CD14-positive monocyte (primary cell): ENCODE results near the gene IST1. TPM values are rescaled to one million over a fixed set of nuclear protein-coding genes. Genes with fewer than 3 reads are reported as not detected.

Experiments
- DNase-seq, 3 donors: peaks; one replicate each; pipeline ENCODE4 v3.0.0-alpha.2; 2011 to 2022
- H2AFZ ChIP-seq: 2 replicates; pipeline ENCODE4 v1.6.0; 2012; ENCODE audit warnings: mild to moderate bottlenecking, low read depth, low read length, inconsistent platforms; ENCODE audit not compliant: insufficient read depth, poor library complexity, severe bottlenecking
- H3K27ac ChIP-seq, 2 donors: 1 replicate in 1 of 2; 2 replicates in 1 of 2; pipeline ENCODE4 v1.5.1; 2012 to 2013; ENCODE audit warnings: low read length in 2 of 2, control low read depth in 1 of 2, inconsistent platforms in 1 of 2, low read depth in 1 of 2, mild to moderate bottlenecking in 1 of 2
- H3K27me3 ChIP-seq, 2 donors: one replicate each; pipeline versions ENCODE4 v1.6.0 to v1.6.1; 2011 to 2013; ENCODE audit warnings: low read length in 2 of 2; ENCODE audit not compliant: control insufficient read depth in 2 of 2, insufficient read depth in 2 of 2
- H3K36me3 ChIP-seq, 2 donors: replicated peaks in 1 of 2; 1 replicate in 1 of 2; 2 replicates in 1 of 2; pipeline versions ENCODE4 v1.5.1 to v1.6.1; 2012 to 2013; ENCODE audit warnings: low read length in 2 of 2, control low read depth in 1 of 2, inconsistent platforms in 1 of 2, mild to moderate bottlenecking in 1 of 2; ENCODE audit not compliant: insufficient read depth in 2 of 2, control insufficient read depth in 1 of 2
- H3K4me1 ChIP-seq, 2 donors: 1 replicate in 1 of 2; 2 replicates in 1 of 2; pipeline versions ENCODE4 v1.5.1 to v1.6.1; 2012 to 2013; ENCODE audit warnings: low read length in 2 of 2, control low read depth in 1 of 2, inconsistent platforms in 1 of 2, mild to moderate bottlenecking in 1 of 2, moderate library complexity in 1 of 2; ENCODE audit not compliant: insufficient read depth in 2 of 2, control insufficient read depth in 1 of 2
- H3K4me2 ChIP-seq: replicated peaks from 2 replicates; pipeline ENCODE3; 2012; ENCODE audit warnings: low read length, moderate library complexity, mild to moderate bottlenecking; ENCODE audit not compliant: poor library complexity, severe bottlenecking; ENCODE audit errors: extremely low read depth
- H3K4me3 ChIP-seq, 3 experiments: fragments of 200-600 bp in 1 of 3; sonication (generic) in 1 of 3; replicated peaks in 1 of 3; 1 replicate in 2 of 3; 2 replicates in 1 of 3; pipeline ENCODE4 v1.5.1; 2011 to 2013; ENCODE audit warnings: low read length in 3 of 3, mild to moderate bottlenecking in 3 of 3, control low read depth in 2 of 3, low read depth in 2 of 3, inconsistent platforms in 1 of 3, moderate library complexity in 1 of 3
- H3K79me2 ChIP-seq: 2 replicates; pipeline ENCODE4 v1.6.0; 2012; ENCODE audit warnings: mild to moderate bottlenecking, control low read depth, inconsistent platforms, low read length, moderate library complexity; ENCODE audit not compliant: insufficient read depth
- H3K9ac ChIP-seq: 2 replicates; pipeline ENCODE4 v1.6.0; 2017; ENCODE audit warnings: low read length, mild to moderate bottlenecking; ENCODE audit not compliant: insufficient read depth, poor library complexity, severe bottlenecking
- H3K9me3 ChIP-seq, 2 donors: replicated peaks in 1 of 2; 1 replicate in 1 of 2; 2 replicates in 1 of 2; pipeline versions ENCODE4 v1.5.1 to v1.6.1; 2012 to 2013; ENCODE audit warnings: low read length in 2 of 2, control low read depth in 1 of 2; ENCODE audit not compliant: control insufficient read depth in 1 of 2, insufficient read depth in 1 of 2
- H4K20me1 ChIP-seq: 2 replicates; pipeline ENCODE4 v1.6.0; 2012; ENCODE audit warnings: mild to moderate bottlenecking, low read length, control low read depth, moderate library complexity; ENCODE audit not compliant: insufficient read depth
- H3K27ac Mint-ChIP-seq, 7 donors: one replicate each; pipeline ENCODE4 v1.8.0; 2020; ENCODE audit warnings: mild to moderate bottlenecking in 7 of 7, mixed read lengths in 7 of 7, moderate library complexity in 6 of 7, inconsistent platforms in 2 of 7
- H3K27me3 Mint-ChIP-seq, 3 donors: one replicate each; pipeline ENCODE4 v1.8.0; 2021 to 2022; ENCODE audit warnings: low read depth in 3 of 3, mild to moderate bottlenecking in 3 of 3, mixed read lengths in 3 of 3, moderate library complexity in 3 of 3, inconsistent platforms in 1 of 3
- H3K36me3 Mint-ChIP-seq, 2 donors: one replicate each; pipeline ENCODE4 v1.8.0; 2020; ENCODE audit warnings: mixed read lengths in 2 of 2, inconsistent platforms in 1 of 2, mild to moderate bottlenecking in 1 of 2
- H3K4me1 Mint-ChIP-seq: one replicate; pipeline ENCODE4 v1.8.0; 2020; ENCODE audit warnings: mild to moderate bottlenecking, mixed read lengths
- H3K4me3 Mint-ChIP-seq, 2 donors: one replicate each; pipeline ENCODE4 v1.8.0; 2020; ENCODE audit warnings: mild to moderate bottlenecking in 2 of 2, mixed read lengths in 2 of 2, moderate library complexity in 1 of 2
- H3K9me3 Mint-ChIP-seq, 7 donors: one replicate each; pipeline ENCODE4 v1.8.0; 2020 to 2022; ENCODE audit warnings: mixed read lengths in 7 of 7, mild to moderate bottlenecking in 6 of 7, moderate library complexity in 6 of 7, inconsistent platforms in 2 of 7
- CTCF ChIP-seq: fragments of 200-600 bp; IDR thresholded peaks from one replicate; pipeline ENCODE4 v1.8.0; 2022; ENCODE audit warnings: antibody characterized with exemption, mild to moderate bottlenecking
- WGBS: methylation state at CpG from one replicate; pipeline ENCODE4 v1.1.5; 2013; ENCODE audit warnings: missing lambda C conversion rate; ENCODE audit not compliant: insufficient coverage; 5-methylcytosine and 5-hydroxymethylcytosine counted together
- intact Hi-C, 2 donors: fragments of 100-400 bp; cut with micrococcal nuclease; formaldehyde crosslinking; loops; one replicate each; pipeline versions ENCODE4 v1.15.0 to v1.15.1; 2023
- polyA plus RNA-seq, 3 donors: library from polyadenylated mRNA; depleted of rRNA in 1 of 3; unstranded in 2 of 3; stranded (reverse) in 1 of 3; fragments of 300-500 nt in 2 of 3; fragments of >200 nt in 1 of 3; fragmentation: Illumina TruSeq in 2 of 3; gene quantifications; 1 replicate in 2 of 3; 2 replicates in 1 of 3; pipeline ENCODE4 v1.2.3, GENCODE V29; 2012 to 2021

Gene IST1
- polyA plus RNA-seq, 3 donors: 81.3 to 233 (median 102) TPM

GRCh38 chr16:71853413-71853812 lies 41.9 kb upstream of the IST1 start:
- H3K4me2 ChIP-seq: no peak overlapping the region
- peak overlapping the region in 1 of 7 donors; percentile 80 for H3K27ac Mint-ChIP-seq

GRCh38 chr16:71854369-71854948 lies 40.9 kb upstream of the IST1 start:
- Mint-ChIP-seq H3K27ac (no peak overlapping the region), H3K4me3 (no peak overlapping the region), H3K36me3 (peaks cover 66 to 78% of the 10 kb centered on the region in 2 donors), H3K27me3 (no peaks in the 10 kb centered on the region), H3K4me1 (peaks cover 9% of the 10 kb centered on the region), H3K9me3 (no peaks in the 10 kb centered on the region)
- intact Hi-C loops: no loop called here
- H3K9me3 ChIP-seq: no peaks in the 10 kb centered on the region
- H2AFZ ChIP-seq: no peak overlapping the region
- no peak overlapping the region for H3K4me2 ChIP-seq
- TF ChIP-seq CTCF: no peak
- 100% methylated on average over 2 of the region's 4 CpGs for WGBS
- peaks cover 66 to 99% of the 10 kb centered on the region in 2 donors for H3K36me3 ChIP-seq
- no peaks in the 10 kb centered on the region for H3K4me1 ChIP-seq
- DNase-seq: no peak
- no peaks in the 10 kb centered on the region for H3K27me3 ChIP-seq
- no peak overlapping the region for H3K27ac ChIP-seq
- peaks cover 24% of the 10 kb centered on the region for H3K79me2 ChIP-seq
- H3K4me3 ChIP-seq: no peak overlapping the region
- H3K9ac ChIP-seq: no peak overlapping the region
- H4K20me1 ChIP-seq: peaks cover 65% of the 10 kb centered on the region

More at GRCh38 chr16:71853413-71853812, 41.9 kb upstream of the IST1 start:
- Mint-ChIP-seq H3K36me3 (peaks cover 63 to 78% of the 10 kb centered on the region in 2 donors), H3K4me3 (no peak overlapping the region), H3K9me3 (no peaks in the 10 kb centered on the region), H3K27me3 (no peaks in the 10 kb centered on the region), H3K4me1 (peaks cover 9% of the 10 kb centered on the region)
- no peak overlapping the region for H3K27ac ChIP-seq
- peaks cover 68 to 99% of the 10 kb centered on the region in 2 donors for H3K36me3 ChIP-seq
- H4K20me1 ChIP-seq: peaks cover 65% of the 10 kb centered on the region
- intact Hi-C loops: no loop called here
- H3K4me1 ChIP-seq: no peaks in the 10 kb centered on the region
- WGBS: 100% methylated on average over 1 of the region's 4 CpGs
- no peak overlapping the region for H2AFZ ChIP-seq
- no peak for DNase-seq
- H3K9me3 ChIP-seq: no peaks in the 10 kb centered on the region
- no peak overlapping the region for H3K4me3 ChIP-seq
- no peak overlapping the region for H3K9ac ChIP-seq
- peaks cover 24% of the 10 kb centered on the region for H3K79me2 ChIP-seq
- no peak for TF ChIP-seq CTCF
- H3K27me3 ChIP-seq: no peaks in the 10 kb centered on the region
